KBM-7 (cell line): ENCODE data around the gene SPRR2F.
"Not testable (repeated sequence)": the region's sequence is repeated elsewhere in the genome, so short reads cannot be mapped to it uniquely, and the experiment has no call there.

Source experiments
- DNase-seq: peaks from one replicate; pipeline ENCODE4 v3.0.0-alpha.2; 2015
- in situ Hi-C: fragments of 300-500 bp; cut with MboI; formaldehyde crosslinking; loops from 2 replicates; pipeline ENCODE4 v1.14.3; 2020; ENCODE audit warnings: low sequenced_read_pairs, low pct_unique_long_range_greater_than_20kb, mixed read lengths

Gene SPRR2F, protein sequence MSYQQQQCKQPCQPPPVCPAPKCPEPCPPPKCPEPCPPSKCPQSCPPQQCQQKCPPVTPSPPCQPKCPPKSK

DNA sequence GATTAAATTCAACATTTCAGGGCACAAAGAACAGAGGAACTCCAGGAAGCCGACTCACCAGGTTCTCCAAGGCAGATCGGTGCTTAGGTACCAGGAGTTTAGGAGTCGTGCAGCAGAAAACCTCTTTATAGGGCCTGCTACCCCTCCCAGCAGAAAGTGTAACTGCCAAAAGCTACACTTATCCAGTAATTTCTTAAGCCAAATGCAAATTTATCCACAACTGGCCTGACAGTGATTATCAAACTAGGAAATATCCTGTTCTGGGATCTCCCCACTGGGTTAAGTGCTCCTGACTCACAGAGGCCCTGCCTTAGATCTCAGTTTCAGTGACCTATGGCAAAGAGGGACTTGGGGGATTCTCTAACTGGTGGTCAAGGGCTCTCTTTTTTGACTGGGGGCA is at the start of gene SPRR2F:
Gene SPRR2F (minus strand): TSS at position 101 of the 400 bp plus-strand sequence. CDS start 783 bp downstream, outside the sequence.
- in situ Hi-C loops, result no loop called here
- DNase-seq, result no peak

DNA sequence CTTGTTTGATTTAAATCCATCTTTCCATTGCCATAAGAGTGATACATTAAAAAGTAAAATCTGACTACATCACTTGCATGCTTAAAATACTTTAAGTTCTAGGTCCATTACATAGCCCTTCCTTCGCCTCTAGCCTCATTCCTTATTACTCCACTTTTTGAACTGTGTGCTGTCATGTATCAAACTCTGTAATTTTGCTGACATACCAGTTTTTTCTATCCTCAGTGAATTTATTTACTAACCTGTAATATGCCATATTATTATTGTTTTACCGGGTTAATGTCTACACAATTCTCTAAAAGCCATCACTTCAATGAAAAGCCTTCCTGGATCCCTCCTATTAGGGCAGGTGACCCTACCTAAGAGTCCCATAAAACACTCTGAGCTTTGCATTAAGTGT is 42.2 kb upstream of the SPRR2F start:
- no peak for DNase-seq
- in situ Hi-C loops, result no loop called here

DNA sequence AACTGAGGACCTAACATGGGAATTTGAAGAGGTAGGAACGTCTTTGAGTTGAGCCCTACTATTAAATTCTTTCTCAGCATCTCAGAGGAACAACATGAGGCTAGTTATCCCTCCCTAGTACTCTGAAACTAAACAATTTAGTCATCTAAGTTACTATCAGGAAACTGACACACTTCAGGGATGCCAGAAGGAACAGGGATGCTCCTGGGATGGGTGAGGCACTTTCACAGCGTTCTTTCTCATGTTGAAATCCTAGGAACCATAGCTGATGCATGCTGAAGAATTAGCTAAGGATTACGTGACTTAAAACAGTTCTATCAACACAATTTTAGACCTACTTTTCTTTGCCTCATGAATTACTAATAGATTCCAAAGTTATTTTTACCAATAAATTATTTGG is 39.2 kb upstream of the SPRR2F start:
- in situ Hi-C loops, result no loop called here
- no peak for DNase-seq

DNA sequence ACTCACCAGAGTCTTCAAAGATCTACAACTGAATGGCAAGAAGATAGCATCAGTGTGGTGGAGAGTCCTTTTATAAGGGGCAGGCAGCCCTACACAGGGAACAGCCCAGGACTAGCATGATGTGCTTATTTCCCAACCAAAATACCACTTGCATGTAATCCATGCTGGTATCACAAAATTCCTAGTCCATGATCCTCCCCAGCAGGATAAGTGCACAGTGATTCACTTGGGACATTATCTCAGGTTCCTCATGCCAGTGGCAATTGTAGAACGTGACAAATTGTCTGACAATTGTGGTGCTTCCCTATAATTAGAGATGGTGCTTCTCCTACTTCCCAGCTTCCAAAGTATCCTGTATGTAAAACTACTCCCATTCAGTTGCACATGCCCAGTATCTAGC is 37.5 kb upstream of the SPRR2F start, which contains the start of gene SPRR2G:
Gene SPRR2G (minus strand): TSS at position 45 of the 400 bp plus-strand sequence. CDS start 780 bp downstream, outside the sequence.
- in situ Hi-C loops, result no loop called here
- no peak for DNase-seq

DNA sequence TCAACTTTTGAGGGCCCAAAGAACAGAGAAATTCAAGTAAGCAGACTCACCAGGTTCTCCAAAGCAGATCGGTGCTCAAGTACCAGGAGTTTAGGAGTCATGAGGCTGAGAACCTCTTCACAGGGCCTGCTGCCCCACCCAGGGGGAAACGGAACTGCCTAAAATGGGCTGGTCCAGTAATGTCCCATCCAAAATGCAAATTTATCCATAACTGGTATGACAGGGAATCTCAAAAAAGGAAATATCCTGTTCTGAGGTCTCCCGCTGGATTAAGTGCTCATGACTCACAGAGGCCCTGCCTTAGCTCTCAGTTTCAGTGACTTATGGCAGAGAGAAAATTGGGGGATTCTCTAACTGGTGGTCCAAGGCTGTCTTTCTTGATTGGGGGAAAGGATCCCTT is 28.1 kb upstream of the SPRR2F start:
- in situ Hi-C loops, result no loop called here
- DNase-seq, result no peak

DNA sequence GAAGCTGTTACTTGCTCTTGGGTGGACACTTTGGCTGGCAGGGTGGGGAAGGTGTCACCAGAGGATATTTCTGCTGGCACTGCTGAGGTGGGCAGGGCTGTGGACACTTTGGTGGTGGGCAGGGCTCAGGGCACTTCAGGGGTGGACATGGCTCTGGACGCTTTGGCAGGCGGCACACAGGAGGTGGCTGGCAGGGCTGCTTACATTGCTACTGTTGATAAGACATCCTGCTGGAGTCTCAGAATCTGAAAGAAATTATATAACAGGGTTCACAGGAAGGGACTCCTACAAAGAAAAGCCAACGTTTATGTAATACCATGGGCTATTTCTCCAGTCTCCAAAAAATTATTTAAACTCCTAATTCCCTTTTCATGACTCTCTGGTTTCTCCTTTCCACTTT is 27.2 kb upstream of the SPRR2F start:
- DNase-seq, result no peak
- in situ Hi-C loops, result no loop called here

DNA sequence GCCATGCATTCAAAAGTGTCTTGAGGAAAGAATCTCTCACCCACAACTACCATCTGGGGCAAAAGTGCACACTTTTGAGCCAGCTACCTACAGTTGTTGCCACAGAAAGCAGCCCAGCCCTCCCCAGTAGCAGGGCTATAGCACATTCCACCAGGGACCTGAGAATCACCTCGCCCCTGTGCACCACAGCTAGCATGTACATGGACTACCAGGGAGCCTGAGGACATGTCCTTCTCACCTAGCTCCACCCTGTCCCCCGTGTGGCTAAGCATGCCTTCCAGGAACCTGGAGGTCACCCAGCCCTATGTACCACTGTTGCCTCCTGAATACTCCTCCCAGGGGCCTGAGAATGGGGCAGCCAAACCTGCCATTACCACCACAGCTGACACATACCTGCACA is 20.4 kb upstream of the SPRR2F start:
- in situ Hi-C loops, result no loop called here
- DNase-seq, result no peak

DNA sequence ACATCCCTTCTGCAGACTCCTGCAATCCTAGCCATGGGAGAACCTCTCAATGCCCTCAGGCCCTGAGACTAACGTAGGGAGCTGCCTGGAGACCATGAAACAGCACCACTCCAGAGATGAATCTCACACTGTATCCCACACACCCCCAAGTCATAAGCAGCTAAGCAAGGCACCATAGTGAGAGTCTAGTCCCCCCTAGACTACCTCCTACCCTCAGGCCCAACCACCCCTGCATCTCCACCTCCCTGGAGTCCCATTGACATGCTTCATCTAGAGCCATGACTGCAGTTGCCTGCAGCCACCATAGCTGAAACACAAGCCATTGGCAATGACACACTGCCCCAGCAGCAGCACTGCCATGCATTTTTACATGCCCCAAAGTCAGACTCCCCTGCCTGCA is 20.0 kb upstream of the SPRR2F start:
- DNase-seq, result no peak
- in situ Hi-C loops, result no loop called here

DNA sequence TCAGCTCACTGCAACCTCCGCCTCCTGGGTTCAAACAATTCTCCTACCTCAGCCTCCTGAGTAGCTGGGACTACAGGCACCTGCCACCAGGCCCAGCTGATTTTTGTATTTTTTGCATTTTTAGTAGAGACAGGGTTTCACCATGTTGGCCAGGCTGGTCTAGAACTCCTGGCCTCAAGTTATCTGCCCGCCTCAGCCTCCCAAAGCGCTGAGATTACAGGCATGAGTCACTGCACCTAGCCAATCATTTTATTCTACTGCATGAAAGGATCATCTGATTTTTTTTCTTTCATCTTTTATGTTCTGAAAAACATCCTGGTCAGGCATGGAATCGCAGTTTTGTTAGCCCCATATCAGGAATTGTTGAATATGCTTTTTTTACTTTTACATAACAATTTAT is 15.4 kb upstream of the SPRR2F start:
- in situ Hi-C loops, DNase-seq: not testable (repeated sequence)

DNA sequence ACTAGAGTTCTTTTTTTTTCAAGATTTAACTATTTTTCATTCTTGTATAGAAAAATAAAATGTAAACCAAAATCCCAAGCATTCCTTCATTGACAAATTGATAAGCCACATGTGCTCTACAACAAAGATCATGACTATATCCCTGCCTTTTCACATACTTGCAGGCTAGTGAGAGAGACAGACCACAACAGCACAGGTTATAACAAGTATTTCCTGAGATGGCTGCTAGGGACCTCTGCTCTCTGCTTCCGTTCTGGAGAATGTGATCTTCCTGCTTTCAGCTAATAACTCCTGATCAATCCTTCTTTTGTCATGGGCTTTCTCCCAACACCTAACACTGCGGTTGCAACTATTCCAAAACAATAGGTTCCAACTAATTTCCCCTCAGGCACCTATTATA is 14.0 kb upstream of the SPRR2F start:
- no peak for DNase-seq
- in situ Hi-C loops, result no loop called here

DNA sequence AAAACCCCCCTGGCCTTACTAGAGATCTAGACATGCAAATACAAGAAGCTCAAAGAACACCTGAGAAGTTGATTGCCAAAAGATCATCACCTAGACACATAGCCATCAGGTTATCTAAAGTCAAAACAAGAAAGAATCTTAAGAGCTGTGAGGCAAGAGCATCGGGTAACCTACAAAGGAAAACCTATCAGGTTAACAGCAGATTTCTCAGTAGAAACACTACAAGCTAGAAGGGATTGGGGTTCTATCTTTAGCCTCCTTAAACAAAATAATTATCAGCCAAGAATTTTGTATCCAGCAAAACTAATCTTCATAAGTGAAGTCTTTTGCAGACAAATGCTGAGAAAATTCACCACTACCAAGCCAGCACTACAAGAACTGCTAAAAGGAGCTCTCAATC is 12.2 kb upstream of the SPRR2F start:
- in situ Hi-C loops, result no loop called here
- DNase-seq, result no peak

DNA sequence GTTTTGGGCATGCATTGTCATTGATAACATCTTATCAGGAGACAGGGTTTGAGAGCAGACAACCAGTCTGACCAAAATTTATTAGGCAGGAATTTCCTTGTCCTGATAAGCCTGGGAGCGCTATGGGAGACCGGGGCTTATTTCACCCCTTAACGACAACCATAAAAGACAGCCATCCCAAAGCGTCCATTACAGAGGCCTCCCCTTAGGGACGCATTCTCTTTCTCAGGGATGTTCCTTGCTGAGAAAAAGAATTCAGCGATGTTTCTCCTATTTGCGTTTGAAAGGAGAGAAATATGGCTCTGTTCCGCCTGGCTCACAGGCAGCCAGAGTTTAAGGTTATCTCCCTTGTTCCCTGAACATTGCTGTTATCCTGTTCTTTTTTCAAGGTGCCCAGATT is 10.5 kb upstream of the SPRR2F start:
- in situ Hi-C loops, DNase-seq: not testable (repeated sequence)

DNA sequence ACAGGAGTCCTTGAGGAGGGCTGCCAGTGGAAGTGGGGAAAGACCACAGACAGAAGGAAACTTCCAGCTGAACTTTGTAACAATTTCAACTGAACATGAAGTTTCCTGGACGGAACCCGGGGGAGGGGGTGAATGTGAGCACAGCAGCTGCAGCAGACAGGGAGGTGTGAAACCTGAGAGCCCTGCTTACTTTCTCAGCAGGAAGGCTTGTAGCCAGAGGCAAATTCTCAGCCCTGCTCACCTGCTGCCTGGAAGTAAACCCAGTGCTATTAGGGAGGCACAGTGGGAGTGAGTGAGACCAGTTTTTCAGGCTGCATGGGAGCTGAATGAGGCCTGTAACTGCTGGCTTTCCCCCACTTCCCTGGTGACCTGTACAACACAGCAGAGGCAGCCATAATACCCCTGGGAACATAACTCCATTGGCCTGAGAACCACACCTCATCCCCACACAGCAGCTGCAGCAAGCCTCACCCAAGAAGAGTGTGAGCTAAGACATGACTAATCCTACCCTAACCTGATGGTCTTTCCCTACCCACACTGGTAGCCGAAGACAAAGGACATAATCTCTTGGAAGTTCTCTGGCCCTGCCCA is 9.6 kb upstream of the SPRR2F start:
- in situ Hi-C loops, result no loop called here
- DNase-seq, result no peak

DNA sequence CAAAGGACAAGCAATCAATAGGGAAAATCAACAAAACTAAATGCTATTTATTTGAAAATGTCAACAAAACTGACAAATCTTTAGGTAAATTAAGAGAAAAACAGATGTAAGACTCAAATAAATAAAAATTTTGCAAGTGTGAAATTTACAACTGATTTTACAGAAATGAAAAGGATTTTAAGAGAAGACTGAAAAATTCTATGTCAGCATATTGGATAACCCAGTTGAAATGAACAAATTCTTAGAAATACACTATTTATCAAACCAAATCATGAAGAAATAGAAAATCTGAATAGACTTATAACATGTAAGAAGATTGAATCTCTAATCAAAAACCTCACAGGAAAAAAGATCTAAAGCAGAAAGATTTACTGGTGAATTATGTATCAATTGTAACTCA is 7.6 kb upstream of the SPRR2F start:
- in situ Hi-C loops, result no loop called here
- DNase-seq, result no peak

DNA sequence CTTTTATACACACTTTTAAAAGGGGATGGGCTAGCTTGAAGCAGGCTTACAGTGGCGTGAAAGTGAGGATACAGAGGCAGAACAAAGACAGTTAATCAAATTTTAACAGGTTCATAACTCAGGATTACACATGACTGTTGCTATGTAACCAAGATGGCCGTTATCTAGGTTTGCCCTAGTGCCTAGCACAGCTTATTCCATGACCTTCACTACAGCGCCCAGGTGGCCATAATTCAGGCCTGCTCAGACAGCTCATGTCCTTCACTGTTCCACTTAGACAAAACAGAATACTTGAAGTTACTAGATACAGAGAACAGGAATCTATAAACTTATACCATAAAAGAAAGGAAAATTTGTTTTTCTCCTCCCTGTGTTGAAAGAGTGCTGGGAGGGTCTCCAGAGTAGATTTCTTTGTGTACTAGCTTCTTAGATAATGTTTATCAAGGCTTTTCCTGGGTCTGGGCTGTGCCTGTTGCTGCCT is 6.2 kb upstream of the SPRR2F start:
- no peak for DNase-seq
- in situ Hi-C loops, result no loop called here

DNA sequence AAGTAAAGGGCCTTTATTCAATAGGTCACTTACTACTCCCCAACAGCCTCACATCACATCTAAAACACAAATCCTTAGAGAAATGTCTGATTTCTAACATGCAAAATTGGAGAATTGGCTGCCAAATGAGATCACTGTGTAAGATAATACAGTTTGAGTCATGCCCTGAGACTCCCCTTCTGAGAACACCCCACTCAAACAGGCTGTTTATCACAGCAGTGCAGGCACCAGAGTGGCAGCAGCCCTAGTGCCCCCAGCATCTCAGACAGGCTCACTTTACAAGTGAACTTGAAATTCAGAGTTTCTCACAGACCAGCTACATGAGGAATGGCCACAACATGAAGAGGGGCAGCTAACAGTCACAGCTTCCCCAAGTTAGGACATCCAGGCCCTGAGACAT is 1.9 kb upstream of the SPRR2F start:
- in situ Hi-C loops, DNase-seq: not testable (repeated sequence)

DNA sequence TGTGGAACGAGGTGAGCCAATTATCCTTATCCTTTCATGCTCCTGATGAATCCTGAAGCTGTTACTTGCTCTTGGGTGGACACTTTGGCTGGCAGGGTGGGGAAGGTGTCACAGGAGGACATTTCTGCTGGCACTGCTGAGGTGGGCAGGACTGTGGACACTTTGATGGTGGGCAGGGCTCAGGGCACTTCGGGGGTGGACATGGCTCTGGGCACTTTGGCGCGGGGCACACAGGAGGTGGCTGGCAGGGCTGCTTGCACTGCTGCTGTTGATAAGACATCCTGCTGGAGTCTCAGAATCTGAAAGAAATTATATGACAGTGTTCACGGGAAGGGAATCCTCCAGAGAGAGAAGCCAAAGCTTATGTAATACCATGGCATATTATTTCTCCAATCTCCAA is 862 bp downstream of the SPRR2F start:
- DNase-seq, in situ Hi-C loops: not testable (repeated sequence)

DNA sequence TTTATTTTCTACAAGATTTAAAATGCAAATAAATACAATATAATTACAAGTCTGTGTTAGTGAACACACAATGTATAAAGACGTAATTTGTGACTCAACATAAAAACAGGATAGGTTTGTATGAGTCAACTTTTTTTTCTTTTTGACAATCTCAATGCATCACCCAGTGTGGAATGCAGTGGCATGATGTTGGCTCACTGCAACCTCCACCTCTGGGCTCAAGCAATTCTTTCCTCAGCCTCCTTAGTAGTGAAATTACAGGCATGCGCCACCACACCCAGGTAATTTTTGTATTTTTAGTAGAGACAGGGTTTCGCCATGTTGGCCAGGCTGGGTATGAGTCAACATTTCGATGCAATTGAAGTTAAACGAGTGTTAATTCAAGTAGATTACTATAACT is 13.1 kb downstream of the SPRR2F start:
- in situ Hi-C loops, result no loop called here

DNA sequence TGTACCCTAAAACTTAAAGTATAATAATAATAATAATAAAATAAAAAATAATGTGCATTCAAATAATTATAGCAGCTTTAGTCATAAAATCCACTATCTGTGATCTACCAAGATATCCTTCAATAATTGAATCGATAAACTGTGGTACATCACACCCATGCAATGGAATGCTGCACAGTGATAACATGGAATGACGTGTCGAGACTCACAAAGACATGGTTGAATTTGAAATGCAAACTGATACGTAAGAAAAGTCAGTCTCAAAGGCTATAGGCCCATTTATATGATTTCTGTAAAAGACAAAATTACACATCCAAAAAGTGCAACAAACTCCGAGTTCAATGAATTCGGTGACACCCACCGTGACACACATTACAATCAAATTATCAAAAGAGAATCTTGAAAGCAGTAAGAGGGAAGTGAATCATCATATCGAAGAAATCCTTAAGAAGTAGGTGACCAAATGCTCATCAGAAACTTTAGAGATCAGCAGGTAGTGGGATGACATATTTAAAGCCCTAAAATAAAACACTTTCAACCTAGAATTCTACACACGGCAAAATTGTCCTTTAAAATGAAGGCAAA is 13.8 kb downstream of the SPRR2F start:
- in situ Hi-C loops, result no loop called here
- DNase-seq, result no peak

More for the DNA sequence above, 13.1 kb downstream of the SPRR2F start:
- no peak for DNase-seq

DNA sequence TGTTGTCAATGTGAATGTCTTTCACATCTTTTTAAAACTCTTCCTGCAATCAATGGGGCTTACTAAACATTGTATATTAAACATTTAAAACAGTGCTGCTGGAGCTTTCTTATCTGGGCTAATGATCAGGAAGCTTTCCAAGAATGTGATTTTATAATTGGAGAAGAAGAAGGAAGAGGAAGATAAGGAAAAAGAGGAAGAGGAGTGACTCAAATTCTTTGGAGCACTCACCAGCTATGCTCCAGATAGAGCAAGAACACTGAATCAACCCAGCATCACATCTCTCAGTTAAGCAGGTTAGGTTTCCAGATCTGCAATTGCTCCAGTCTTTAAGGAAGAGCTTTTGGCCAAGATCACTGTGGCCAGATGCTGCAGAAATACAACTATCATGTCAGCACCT is 17.6 kb downstream of the SPRR2F start:
- DNase-seq, result no peak
- in situ Hi-C loops, result no loop called here

DNA sequence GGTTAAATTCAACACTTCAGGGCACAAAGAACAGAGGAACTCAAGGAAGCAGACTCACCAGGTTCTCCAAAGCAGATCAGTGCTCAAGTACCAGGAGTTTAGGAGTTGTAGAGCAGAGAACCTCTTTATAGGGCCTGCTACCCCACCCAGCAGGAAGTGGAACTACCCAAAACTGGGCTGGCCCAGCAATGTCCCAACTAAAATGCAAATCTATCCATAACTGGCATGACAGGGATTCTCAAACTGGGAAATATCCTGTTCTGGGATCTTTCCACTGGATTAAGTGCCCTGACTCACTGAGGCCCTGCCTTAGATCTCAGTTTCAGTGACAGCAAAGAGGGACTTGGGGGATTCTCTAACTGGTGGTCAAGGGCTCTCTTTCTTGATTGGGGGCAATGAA is 18.9 kb downstream of the SPRR2F start, which contains the start of gene SPRR2E:
Gene SPRR2E (minus strand): TSS at position 101 of the 400 bp plus-strand sequence. CDS start 775 bp downstream, outside the sequence.
- in situ Hi-C loops, result no loop called here
- DNase-seq, result no peak
